Adrenal gland (tissue), 12 donors: ENCODE measurements around the gene CAVIN4. TPM values are rescaled to one million over a fixed set of nuclear protein-coding genes. Genes with fewer than 3 reads are reported as not detected.

Experiments used
- DNase-seq, 7 donors: peaks; one replicate each; pipeline ENCODE4 v3.0.0-alpha.2; 2019 to 2020
- H3K27ac ChIP-seq, 5 donors: fragments of 200-600 bp; sonication (generic) in 4 of 5; 1 replicate in 3 of 5; 2 replicates in 2 of 5; pipeline versions ENCODE4 v1.5.1 to v1.8.0; 2016 to 2020; ENCODE audit warnings: mild to moderate bottlenecking in 1 of 5
- H3K27me3 ChIP-seq: fragments of 200-600 bp; 2 replicates; pipeline ENCODE4 v1.8.0; 2021
- H3K36me3 ChIP-seq, 2 donors: fragments of 200-600 bp; replicated peaks in 1 of 2; 1 replicate in 1 of 2; 2 replicates in 1 of 2; pipeline versions ENCODE4 v1.5.1 to v1.8.0; 2018 to 2022
- H3K4me1 ChIP-seq, 2 donors: fragments of 200-600 bp; replicated peaks in 1 of 2; 1 replicate in 1 of 2; 2 replicates in 1 of 2; pipeline versions ENCODE4 v1.5.1 to v1.8.0; 2018 to 2021
- H3K4me3 ChIP-seq, 4 donors: fragments of 200-600 bp; sonication (generic) in 3 of 4; one replicate each; pipeline ENCODE4 v1.5.1; 2016 to 2018
- H3K9me3 ChIP-seq, 3 donors: fragments of 200-600 bp; sonication (generic) in 1 of 3; replicated peaks in 1 of 3; 1 replicate in 2 of 3; 2 replicates in 1 of 3; pipeline versions ENCODE4 v1.5.1 to v1.8.0; 2016 to 2021
- POLR2A ChIP-seq, 2 donors: fragments of 450-650 bp; IDR thresholded peaks; one replicate each; pipeline ENCODE4 v1.6.1; 2017; ENCODE audit warnings: antibody characterized with exemption in 2 of 2, mild to moderate bottlenecking in 2 of 2, moderate library complexity in 1 of 2
- WGBS, 4 donors: extraction: QIAGEN DNeasy Blood & Tissue Kit in 2 of 4; methylation state at CpG; one replicate each; pipeline versions ENCODE4 v1.1.5 to v1.1.7; 2013 to 2017; 5-methylcytosine and 5-hydroxymethylcytosine counted together
- intact Hi-C, 2 donors: fragments of 100-400 bp; cut with DNase I; formaldehyde crosslinking; loops; one replicate each; pipeline versions ENCODE4 v1.14.1 to v1.15.0; 2022 to 2023
- polyA plus RNA-seq, 3 donors: library from polyadenylated mRNA; stranded (reverse); fragments of 200-250 nt in 2 of 3; fragments of 350-450 nt in 1 of 3; fragmentation: Illumina TruSeq in 1 of 3; extraction: RNeasy Lipid Tissue Mini Kit (QIAGEN cat#74804) in 1 of 3; gene quantifications; one replicate each; pipeline ENCODE4 v1.2.3, GENCODE V29; 2013 to 2014
- total RNA-seq, 9 donors: library from RNA; depleted of rRNA in 4 of 9; stranded (reverse); fragments of >200 nt in 4 of 9; fragments of 120-200 nt in 1 of 9; fragmentation: NEBNext Ultra II Directional in 1 of 9; extraction: Animal tissue kit (Norgen Biotek cat#: 25700) in 1 of 9; gene quantifications; one replicate each; pipeline versions ENCODE4 v1.1.0 to v1.2.4, GENCODE V29; 2013 to 2023
- TF ChIP-seq, protein P1 (sequence below), 6 experiments: fragments of 450-650 bp in 4 of 6; fragments of 200-600 bp in 2 of 6; sonication (generic) in 1 of 6; IDR thresholded peaks; 1 replicate in 5 of 6; 2 replicates in 1 of 6; pipeline versions ENCODE4 v1.5.1 to v1.8.0; 2016 to 2021; ENCODE audit warnings: antibody characterized with exemption in 6 of 6, mild to moderate bottlenecking in 2 of 6, moderate library complexity in 1 of 6
- donor health status: healthy with polysubstance abuse.
- donor health status: Bipolar disorder and iron deficiency.
- donor health status: DM: yes; HTN: yes; CAD: no.
- donor health status: DM: no; HTN: no; CAD: no.
- donor health status: DM: no; HTN: no; CAD: no.
- donor health status: DM: yes; HTN: yes; CAD: no.

CAVIN4 gene
- total and polyA plus RNA-seq, 12 donors: 0.07 to 0.72 (median 0.27) TPM; not detected in 4

DNA sequence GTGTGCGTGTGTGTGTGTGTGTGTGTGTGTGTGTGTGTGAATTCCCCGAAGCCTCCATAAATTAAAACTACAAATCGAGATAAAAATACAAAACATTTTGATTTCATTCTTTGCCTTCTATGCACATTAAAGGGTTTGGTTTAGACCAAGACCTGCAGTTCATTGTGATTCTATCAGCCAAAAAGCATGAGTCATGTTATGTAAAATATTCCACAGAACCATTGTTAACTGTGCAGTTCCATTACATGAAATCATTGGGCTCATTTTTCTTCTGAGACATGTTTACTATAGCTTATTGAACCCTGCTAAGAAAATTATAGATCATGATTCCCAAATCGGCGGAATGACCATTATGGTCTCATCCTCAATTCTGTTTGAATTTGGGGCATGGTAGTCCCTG lies 11.7 kb downstream of the CAVIN4 start:
- Histone ChIP-seq H3K36me3 (no peaks in the 10 kb centered on the region), H3K4me1 (no peaks in the 10 kb centered on the region), H3K9me3 (no peaks in the 10 kb centered on the region), H3K4me3 (no peak overlapping the region), H3K27me3 (no peaks in the 10 kb centered on the region), H3K27ac (no peak overlapping the region)
- intact Hi-C loops: no loop called here
- WGBS, 4 donors: 70 to 85% (median 83%) methylated on average over 5 of the region's 5 CpGs
- TF ChIP-seq, protein P1, sequence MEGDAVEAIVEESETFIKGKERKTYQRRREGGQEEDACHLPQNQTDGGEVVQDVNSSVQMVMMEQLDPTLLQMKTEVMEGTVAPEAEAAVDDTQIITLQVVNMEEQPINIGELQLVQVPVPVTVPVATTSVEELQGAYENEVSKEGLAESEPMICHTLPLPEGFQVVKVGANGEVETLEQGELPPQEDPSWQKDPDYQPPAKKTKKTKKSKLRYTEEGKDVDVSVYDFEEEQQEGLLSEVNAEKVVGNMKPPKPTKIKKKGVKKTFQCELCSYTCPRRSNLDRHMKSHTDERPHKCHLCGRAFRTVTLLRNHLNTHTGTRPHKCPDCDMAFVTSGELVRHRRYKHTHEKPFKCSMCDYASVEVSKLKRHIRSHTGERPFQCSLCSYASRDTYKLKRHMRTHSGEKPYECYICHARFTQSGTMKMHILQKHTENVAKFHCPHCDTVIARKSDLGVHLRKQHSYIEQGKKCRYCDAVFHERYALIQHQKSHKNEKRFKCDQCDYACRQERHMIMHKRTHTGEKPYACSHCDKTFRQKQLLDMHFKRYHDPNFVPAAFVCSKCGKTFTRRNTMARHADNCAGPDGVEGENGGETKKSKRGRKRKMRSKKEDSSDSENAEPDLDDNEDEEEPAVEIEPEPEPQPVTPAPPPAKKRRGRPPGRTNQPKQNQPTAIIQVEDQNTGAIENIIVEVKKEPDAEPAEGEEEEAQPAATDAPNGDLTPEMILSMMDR (IDR thresholded peaks at IDR 0.05): no peak
- TF ChIP-seq POLR2A (IDR thresholded peaks at IDR 0.05): no peak
- DNase-seq: no peak

DNA sequence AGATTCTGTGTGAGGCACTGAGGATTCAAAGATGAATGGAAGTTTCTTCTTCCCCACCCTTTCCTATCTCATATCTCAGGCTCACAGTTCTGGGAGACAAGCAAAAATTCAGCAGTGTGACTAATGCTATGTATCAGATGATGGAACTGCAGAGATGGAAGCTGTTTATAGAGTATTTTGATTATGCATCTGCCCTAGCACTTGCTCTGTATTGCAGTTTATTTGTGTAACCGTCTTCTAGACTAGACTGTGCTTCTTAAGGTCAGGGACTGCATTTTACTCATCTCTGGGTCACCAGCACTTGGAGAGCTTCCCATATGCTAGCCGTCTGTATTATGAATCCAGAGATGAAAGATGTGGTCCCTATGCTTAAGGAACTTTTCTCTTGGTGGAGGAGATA lies 12.6 kb downstream of the CAVIN4 start:
- no peak overlapping the region for H3K27ac ChIP-seq
- no peak overlapping the region for H3K4me3 ChIP-seq
- no peaks in the 10 kb centered on the region for H3K36me3 ChIP-seq
- H3K27me3 ChIP-seq: no peaks in the 10 kb centered on the region
- WGBS, 4 donors: 21 to 34% (median 29%) methylated on average over 2 of the region's 2 CpGs
- TF ChIP-seq, protein P1 (IDR thresholded peaks at IDR 0.05): no peak
- no peak for TF ChIP-seq POLR2A (IDR thresholded peaks at IDR 0.05)
- intact Hi-C loops: loop anchor here (10.0 kb wide), 2 partner anchors 86 to 1416 kb away; no protein-coding TSS in a partner anchor
- H3K4me1 ChIP-seq: no peaks in the 10 kb centered on the region
- H3K9me3 ChIP-seq: no peaks in the 10 kb centered on the region
- DNase-seq: peak in 3 of 7 donors; percentile 27 to 43 (median 33)

DNA sequence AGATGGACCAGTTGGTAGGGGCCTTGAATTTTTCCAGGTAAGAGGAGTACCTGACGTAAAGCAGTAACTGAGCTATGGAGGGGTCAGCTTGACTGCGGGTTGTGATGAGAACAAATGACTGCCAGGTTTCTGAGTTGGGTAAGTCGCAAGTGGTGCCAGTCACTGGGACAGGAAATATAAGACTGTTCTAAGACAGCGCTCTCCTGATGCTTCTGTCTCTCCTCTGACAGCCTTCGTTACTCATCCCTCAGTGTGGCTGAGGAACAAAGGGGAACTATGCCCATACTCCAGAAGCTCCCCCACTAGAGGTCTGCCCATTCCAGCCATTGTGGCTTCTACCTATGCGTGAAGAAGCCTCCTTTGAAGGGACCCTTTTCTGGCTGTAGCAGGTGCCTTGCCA lies 13.3 kb downstream of the CAVIN4 start:
- Histone ChIP-seq H3K4me1 (no peaks in the 10 kb centered on the region), H3K4me3 (no peak overlapping the region), H3K27me3 (no peaks in the 10 kb centered on the region), H3K27ac (no peak overlapping the region), H3K9me3 (no peaks in the 10 kb centered on the region), H3K36me3 (no peaks in the 10 kb centered on the region)
- DNase-seq: no peak
- 88 to 97% (median 94%) methylated on average over 6 of the region's 6 CpGs for WGBS, 4 donors
- intact Hi-C loops: loop anchor here (10.0 kb wide), 2 partner anchors 86 to 1416 kb away; no protein-coding TSS in a partner anchor
- TF ChIP-seq, protein P1 (IDR thresholded peaks at IDR 0.05): no peak
- no peak for TF ChIP-seq POLR2A (IDR thresholded peaks at IDR 0.05)

DNA sequence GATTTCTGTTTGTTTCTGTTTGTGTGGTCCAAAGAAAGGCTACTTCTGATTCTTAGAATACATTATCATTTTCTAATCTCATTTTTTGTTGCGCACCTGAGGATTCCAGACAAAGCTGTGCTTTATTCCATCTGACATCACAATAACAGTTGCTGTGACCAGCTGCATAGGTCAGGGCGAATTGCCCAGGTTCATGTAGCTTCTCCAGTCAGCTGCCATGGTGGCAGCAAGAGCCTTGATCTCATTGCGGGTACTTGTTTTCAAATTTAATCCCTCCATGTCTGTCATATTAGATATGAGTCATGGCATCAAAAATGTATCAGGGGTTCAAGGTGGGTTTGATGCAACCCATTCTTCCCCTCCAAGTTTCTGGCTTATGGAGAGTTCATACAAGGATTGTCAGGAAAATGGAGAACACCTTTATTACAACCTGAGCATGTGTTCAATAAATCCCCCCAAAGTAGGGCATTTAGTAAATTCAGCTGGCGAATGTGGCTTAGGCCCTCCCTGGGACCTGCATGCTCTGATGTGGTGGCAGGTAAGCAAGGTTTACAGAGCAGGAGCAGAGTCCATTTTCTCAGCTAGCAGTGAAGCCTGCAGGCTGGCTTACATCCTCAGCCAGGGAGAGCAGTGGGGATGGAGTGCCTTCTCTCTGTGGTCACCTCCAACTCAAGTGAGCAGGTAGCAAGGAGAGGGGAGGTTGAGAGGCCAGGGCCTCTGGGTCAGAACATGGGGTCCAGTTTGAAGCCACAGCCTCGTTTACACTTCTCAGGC lies 13.9 kb downstream of the CAVIN4 start:
- DNase-seq: no peak
- Histone ChIP-seq H3K36me3 (no peaks in the 10 kb centered on the region), H3K4me3 (no peak overlapping the region), H3K27me3 (no peaks in the 10 kb centered on the region), H3K4me1 (no peaks in the 10 kb centered on the region), H3K27ac (no peak overlapping the region), H3K9me3 (no peaks in the 10 kb centered on the region)
- 84 to 92% (median 88%) methylated on average over 5 of the region's 5 CpGs for WGBS, 4 donors
- no peak for TF ChIP-seq POLR2A (IDR thresholded peaks at IDR 0.05)
- TF ChIP-seq, protein P1 (IDR thresholded peaks at IDR 0.05): no peak
- intact Hi-C loops: loop anchor here (10.0 kb wide), 2 partner anchors 87 to 1417 kb away; no protein-coding TSS in a partner anchor
